NCI-H82 treated with DMSO at 0.1 percent for 48 hours (cell line): ENCODE measurements around the gene PTPRN2.

Source experiments
- DNase-seq: peaks from one replicate; lab custom pipeline; 2025; ENCODE audit not compliant: unreplicated experiment; lab: John Stamatoyannopoulos, UW

Gene PTPRN2

GRCh38 chr7:157662110-157662791 is 925.4 kb downstream of the PTPRN2 start:
- no peak for DNase-seq

GRCh38 chr7:157661611-157661975 is 926.0 kb downstream of the PTPRN2 start:
- DNase-seq = no peak

DNA sequence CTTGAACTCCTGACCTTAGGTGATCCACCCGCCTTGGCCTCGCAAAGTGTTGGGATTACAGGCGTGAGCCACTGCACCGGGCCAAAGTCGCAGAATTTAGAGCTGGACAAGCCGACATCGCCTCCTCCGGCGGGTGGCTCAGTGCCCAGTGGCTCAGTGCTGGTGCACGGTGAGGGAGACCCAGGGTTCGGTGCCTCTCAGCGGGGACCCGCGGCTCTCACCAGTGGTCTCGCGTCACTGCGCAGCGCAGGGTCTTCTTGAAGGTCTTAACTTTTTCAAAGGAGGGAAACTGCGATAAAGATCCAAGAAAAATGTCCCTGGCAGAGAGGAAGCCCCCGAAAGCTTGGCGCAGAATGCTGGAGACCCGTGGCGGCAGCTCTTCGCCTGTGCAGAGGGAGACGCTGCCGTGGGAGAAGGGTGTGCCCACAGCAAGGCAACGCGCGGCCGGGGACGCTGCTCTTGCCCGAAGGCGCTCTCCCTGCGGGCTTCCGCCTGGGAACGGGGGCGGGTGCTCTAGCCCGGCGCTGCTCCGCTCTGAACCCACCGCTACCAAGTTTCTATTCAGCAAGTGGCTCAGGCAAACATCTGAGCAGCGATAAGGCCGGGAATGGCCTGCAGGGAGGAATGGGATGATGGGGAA is 926.5 kb downstream of the PTPRN2 start:
- DNase-seq = no peak

GRCh38 chr7:157658851-157659412 is 928.7 kb downstream of the PTPRN2 start:
- DNase-seq = no peak

DNA sequence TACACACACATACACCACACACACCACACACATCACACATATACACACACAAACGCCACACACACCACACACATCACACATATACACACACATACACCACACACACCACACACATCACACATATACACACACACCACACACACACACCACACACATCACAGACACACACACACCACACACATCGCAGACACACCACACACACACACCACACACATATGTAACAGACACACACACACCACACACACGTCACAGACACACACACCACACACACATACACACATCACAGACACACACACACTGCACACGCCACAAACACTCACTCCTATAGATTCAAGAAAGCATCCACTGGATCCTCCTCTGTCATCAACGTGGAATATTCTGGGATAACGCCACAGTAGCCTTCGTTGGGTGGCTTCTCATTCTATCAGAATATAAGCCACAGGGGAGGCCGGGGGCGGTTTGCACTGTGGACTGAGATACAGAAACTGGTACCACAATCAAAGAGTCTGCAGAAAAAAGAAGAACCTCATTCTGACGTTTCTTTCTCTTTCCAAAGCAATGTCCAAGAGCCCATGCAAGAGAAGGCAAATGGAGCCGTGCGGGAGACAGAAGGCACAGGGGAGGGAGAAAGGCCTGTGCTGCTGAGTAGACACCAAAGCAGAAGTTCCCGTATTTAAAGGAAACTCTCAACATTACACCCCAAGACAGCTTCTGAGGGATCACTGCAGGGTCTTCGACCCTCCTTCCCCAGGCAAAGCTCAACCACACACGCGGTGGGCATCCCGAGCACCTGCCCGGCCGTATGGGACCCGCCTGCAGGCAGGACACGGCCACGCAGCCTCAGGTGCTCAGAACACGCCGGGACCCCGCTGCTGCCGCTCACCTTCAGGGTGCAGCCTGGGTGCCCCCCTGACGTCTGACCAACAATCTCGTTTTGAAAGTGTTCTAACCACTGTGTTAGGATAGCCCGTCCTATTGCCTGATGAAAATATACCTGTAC is 929.6 kb downstream of the PTPRN2 start:
- DNase-seq = no peak

DNA sequence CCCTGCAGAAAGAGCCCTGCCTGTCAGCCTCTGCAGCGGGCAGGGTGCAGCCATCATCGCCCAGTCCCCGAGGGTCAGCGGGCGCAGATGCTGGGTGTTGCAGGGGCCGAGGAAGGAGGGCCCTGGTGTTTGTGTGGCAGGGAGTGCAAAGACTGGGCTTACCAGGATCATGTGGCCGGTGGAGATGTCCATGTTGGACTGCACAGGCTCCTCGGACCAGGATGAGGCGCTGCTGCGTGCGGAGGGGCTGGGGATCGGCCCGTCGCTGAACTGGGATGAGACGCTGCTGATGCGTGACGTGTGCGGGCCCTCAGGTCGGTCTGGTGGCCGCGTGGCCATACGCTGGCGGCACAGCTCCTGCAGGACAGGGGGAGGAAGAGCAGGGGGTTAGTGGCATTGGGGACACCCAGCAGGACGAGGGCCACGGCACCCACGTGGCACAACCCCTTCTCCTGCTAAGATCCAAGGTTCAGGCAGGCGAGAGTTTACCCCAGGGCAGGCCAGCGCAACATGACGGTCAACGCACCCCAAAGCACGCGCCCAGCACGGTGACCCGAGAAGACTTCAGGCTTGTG is 931.3 kb downstream of the PTPRN2 start:
- DNase-seq = no peak

- no peak for DNase-seq
These were observed 933.3 kb downstream of the PTPRN2 start for GRCh38 chr7:157654350-157654749.

- no peak for DNase-seq
These were observed 933.8 kb downstream of the PTPRN2 start for GRCh38 chr7:157653827-157654207.

GRCh38 chr7:157652954-157653826 is 934.4 kb downstream of the PTPRN2 start:
- no peak for DNase-seq

GRCh38 chr7:157652161-157652953 is 935.3 kb downstream of the PTPRN2 start:
- no peak for DNase-seq

DNA sequence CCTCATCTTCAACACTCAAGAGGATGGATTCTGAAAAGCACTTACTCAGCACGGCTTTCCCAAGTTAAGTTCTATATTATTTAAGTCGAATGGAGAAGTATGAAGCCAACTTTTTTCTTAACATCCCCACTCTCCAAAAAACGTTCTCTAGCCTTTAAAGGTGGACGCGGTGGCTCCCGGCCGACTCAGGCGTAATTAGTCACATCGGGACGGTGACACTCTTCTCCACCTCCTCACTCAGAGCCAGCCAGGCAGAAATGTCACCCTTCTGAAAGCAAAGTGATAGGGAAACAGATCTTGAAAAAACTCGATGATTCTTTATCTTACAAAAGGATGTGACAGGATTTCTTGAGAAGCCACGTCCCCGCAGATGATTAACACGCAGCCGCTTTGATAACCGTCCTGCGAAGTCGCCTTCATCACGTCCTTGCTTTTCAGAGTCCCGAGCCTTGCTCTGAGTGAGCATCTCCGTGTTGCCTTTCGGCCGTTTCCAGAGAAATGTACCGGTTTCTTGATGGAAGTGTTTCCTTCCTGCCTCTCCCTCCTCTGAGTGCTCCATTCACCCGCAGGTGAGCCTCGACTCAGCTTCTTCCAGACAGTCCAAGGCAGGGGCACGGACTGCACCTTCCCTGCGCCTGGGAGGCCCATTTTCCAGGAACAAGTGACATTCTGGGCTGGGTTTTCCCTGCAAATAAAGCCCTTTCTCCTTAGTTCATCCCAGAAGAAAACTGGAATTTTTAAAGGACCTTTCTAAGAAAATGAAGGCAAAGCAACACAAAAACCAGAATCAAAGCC is 936.1 kb downstream of the PTPRN2 start:
- DNase-seq = no peak

GRCh38 chr7:157650801-157651200 is 936.8 kb downstream of the PTPRN2 start:
- no peak for DNase-seq

- no peak for DNase-seq
These were observed 937.4 kb downstream of the PTPRN2 start for GRCh38 chr7:157650131-157650631.

DNA sequence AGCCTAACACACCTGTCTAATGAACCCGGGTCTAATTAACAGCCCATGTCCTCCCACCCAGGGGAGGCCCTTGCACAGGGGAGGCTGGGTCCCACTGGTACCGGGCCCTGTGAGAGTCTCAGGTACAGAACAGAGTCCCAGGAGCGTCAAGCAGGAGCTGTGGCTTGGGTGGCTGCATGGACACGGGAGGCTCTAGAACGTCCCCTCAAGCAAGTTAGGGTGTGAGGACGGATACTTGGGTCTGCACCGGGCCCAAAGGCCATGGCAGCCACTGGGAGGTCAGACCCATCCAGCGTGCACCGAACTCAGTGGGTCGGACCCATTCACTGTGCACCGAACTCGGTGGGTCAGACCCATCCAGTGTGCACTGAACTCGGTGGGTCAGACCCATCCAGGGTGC is 941.1 kb downstream of the PTPRN2 start:
- no peak for DNase-seq

DNA sequence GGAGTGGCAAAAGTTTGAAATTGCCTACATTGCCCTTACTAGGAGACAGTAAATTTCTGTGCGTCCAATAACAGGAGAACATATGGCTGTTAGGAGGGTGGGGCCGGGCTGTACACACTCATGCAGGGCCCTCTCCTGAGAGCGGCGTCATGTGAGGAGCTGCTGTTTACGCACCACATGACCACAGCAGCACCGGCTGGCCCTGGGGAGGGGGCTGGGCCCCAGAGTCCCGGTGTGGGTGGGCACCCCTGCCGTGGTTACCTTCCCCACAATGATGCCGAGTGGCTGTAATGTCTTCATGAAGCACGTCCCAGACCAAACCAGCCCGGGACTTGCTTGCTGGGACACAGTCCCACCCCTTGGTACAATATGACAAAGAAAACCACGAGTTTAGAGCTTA is 942.1 kb downstream of the PTPRN2 start:
- no peak for DNase-seq

DNA sequence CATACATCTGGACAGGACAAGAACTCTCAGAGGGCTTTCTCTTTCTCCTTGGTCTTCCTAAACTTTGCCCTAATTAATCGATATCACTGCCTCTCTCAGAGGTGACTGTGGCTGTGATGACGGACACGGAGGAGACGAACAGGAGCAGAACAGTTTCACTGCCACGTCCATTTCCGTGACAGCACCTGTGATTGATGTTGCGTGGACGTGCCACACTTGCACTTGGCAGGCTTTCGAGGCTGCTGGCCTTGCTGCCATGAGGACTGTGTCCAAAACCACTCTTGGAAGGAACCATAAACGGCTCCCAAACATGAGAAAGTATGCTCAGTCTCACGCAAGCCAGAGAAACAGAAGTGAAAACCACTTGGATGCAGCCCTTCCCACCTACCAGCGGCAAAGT is 942.7 kb downstream of the PTPRN2 start:
- no peak for DNase-seq

DNA sequence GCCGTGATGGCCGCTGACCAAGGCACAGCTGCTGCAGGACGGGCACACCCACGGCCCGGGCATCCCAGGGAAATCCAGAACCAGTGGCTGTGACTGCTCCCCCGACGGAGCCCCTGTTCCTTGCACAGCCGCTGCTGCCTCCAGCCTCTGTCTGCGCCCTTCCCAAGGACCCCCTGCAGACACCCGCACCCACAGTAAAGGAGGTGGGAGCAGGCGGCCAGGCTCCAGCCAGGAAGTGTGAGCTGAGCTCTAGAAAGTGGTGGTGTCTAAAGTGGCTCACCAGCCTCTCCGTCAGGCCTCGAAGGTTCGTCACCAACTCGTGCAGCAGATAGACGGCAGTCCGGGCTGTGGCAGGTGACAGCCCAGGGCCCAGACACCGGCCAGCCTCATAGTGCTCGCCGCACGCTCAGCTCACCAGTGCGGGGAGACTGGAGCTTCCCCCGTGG is 944.1 kb downstream of the PTPRN2 start:
- no peak for DNase-seq

DNA sequence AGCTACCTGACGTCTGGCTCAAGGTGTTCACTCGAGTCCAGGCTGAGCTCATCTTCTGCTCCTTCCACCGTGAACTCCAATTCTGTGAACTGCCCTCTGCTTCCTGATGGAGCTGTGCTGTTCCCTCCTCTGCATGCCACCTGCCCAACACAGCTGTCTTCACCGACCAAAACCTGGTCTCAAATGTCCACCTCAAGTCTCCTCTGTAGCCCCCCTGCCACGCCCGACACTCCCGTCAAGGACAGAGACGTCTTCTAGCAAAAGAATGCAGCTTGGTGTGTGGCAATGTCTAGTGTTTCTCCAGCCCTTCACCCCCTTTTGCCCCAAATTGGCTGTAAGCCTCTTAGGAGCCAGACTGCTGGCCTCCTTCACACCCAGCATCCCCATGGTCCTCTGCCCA is 945.8 kb downstream of the PTPRN2 start:
- no peak for DNase-seq
